Measurements from ENCODE around the gene ASMTL. TPM values are rescaled to one million over a fixed set of nuclear protein-coding genes. Genes with fewer than 3 reads are reported as not detected.
A peak's percentile ranks its signal among the peaks of the same experiment; 100 is the strongest.

ASMTL gene, protein sequence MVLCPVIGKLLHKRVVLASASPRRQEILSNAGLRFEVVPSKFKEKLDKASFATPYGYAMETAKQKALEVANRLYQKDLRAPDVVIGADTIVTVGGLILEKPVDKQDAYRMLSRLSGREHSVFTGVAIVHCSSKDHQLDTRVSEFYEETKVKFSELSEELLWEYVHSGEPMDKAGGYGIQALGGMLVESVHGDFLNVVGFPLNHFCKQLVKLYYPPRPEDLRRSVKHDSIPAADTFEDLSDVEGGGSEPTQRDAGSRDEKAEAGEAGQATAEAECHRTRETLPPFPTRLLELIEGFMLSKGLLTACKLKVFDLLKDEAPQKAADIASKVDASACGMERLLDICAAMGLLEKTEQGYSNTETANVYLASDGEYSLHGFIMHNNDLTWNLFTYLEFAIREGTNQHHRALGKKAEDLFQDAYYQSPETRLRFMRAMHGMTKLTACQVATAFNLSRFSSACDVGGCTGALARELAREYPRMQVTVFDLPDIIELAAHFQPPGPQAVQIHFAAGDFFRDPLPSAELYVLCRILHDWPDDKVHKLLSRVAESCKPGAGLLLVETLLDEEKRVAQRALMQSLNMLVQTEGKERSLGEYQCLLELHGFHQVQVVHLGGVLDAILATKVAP
- 10 to 100 TPM in 3 of 4 donors, 1 to 10 TPM in 1; 9.5 to 23.9 (median 15.1) TPM for total RNA-seq

DNA sequence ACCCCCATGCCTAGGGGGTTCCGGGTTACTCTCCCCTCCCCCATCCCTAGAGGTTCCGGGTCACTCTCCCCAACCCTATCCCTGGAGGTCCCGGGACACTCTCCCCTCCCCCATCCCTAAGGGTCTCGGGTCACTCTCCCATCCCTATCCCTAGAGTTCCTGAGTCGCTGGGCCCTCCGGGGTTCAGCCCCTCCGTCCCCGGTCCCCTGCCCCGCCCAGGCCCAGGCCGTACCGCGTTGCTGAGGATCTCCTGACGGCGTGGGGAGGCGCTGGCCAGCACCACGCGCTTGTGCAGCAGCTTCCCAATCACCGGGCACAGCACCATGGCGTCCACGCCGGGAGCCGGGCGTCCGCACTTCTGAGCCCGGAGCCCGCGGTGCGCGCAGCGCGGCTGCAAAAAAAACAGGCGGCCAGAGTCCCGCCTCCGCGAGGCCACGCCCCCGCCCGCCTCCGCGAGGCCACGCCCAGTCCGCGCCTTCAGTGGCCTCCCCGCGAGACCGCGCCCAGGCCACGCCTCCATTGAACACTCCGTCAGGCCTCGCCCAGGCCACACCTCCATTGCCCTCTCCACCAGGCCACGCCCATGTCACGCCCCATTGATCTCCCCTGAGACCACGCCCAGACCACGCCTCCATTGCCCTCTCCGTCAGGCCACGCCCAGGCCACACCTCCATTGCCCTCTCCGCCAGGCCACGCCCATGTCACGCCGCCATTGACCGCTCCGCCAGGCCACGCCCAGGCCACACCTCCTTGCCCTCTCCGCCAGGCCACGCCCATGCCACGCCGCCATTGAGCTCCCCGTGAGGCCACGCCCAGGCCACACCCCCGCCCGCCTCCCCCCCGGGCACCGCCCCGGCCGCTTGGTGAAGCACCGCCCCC is at the start of gene ASMTL:
TSS of gene ASMTL (minus strand) at position 394 of the 879 bp plus-strand sequence. CDS start at position 325, 69 bp downstream.
- H3K36me3 ChIP-seq, result no peaks in the 10 kb centered on the region
- H3K27me3 ChIP-seq, result no peaks in the 10 kb centered on the region
- H3K4me3 ChIP-seq, result peak within 1 kb of the TSS; percentile 75 to 98 (median 89)
- H3K4me1 ChIP-seq, result peaks cover 0 to 17% (median 6%) of the 10 kb centered on the region in 4 donors
- H3K27ac ChIP-seq, result peak within 1 kb of the TSS; percentile 93 to 98 (median 96)
- H3K9me3 ChIP-seq, result no peaks in the 10 kb centered on the region
- TF ChIP-seq, protein P1, sequence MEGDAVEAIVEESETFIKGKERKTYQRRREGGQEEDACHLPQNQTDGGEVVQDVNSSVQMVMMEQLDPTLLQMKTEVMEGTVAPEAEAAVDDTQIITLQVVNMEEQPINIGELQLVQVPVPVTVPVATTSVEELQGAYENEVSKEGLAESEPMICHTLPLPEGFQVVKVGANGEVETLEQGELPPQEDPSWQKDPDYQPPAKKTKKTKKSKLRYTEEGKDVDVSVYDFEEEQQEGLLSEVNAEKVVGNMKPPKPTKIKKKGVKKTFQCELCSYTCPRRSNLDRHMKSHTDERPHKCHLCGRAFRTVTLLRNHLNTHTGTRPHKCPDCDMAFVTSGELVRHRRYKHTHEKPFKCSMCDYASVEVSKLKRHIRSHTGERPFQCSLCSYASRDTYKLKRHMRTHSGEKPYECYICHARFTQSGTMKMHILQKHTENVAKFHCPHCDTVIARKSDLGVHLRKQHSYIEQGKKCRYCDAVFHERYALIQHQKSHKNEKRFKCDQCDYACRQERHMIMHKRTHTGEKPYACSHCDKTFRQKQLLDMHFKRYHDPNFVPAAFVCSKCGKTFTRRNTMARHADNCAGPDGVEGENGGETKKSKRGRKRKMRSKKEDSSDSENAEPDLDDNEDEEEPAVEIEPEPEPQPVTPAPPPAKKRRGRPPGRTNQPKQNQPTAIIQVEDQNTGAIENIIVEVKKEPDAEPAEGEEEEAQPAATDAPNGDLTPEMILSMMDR (IDR thresholded peaks at IDR 0.05), result no peak
- peak; percentile 66 to 75 for TF ChIP-seq POLR2A (IDR thresholded peaks at IDR 0.05)
- DNase-seq, result peak; percentile 100

DNA sequence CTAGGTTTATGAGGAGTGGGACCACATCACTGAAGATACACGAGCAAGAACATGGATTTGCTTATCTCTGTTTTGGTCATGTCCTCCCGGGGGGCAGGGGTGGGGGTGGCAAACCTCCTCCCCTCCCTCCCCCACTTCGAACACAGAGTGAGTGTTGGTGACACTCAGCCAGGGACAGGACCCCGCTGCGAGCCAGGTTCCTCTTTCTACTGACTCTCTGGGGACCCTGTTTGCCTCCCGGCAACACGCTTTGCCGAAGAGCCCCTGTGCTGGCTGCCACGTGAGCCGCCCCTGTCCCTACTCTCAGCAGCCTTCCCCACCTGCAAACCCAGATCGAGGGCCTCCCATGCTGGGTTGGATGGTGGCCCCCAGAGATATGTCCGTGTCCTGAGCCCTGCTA is 49.5 kb upstream of the ASMTL start:
- no peaks in the 10 kb centered on the region for H3K27me3 ChIP-seq
- no peak overlapping the region for H3K4me3 ChIP-seq
- peaks cover 0 to 24% (median 9%) of the 10 kb centered on the region in 4 donors for H3K4me1 ChIP-seq
- H3K36me3 ChIP-seq, result no peaks in the 10 kb centered on the region
- H3K27ac ChIP-seq, result peak overlapping the region in 2 of 4 donors; percentile 51 to 68
- peak in 2 of 3 donors; percentile 89 for DNase-seq
- TF ChIP-seq, protein P1 (IDR thresholded peaks at IDR 0.05), result no peak
- no peak for TF ChIP-seq POLR2A (IDR thresholded peaks at IDR 0.05)
- no peaks in the 10 kb centered on the region for H3K9me3 ChIP-seq

DNA sequence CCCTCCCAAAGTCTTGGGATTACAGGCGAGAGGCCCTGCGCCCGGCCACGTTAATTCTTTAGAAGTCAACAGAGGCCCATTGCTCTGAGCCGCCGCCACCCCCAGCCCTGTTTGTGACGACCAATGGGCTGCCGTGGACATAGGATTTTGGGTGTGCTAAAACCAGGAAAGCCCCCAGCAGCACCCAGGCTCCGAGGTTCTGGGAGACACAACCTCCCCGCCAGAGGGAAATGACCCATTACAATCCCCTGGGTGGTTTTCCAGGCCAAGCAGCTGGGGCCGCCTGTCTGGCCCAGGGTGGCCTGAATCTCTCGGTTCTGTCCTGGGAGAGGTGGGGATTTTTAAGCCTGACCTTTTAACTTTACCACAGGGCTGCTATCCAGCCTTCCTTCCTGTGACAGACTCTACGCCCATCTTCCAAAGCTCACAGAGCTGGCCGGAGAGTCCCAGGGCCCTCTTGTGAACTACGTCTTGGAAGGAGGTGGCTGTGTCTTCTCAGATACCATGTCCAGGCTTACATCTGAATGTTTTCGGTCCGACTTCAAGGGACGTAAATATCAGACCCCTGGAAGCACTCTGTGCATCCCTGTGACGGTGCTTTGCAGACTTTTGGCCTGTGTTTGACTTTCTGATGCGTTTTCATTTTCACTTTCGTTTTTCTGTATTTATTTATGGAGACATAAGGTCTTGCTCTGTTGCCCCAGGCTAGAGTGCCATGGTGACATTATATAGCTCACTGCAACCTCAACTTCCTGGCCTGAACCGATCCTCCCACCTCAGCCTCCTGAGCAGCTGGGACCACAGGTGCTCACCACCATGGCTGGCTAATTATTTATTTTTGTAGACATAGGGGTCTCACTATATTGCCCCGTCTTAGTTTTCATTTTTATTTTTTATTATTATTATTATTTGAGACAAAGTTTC is 48.3 kb upstream of the ASMTL start:
- TF ChIP-seq POLR2A (IDR thresholded peaks at IDR 0.05), result no peak
- TF ChIP-seq, protein P1 (IDR thresholded peaks at IDR 0.05), result no peak
- peak in 1 of 3 donors; percentile 37 for DNase-seq
- Histone ChIP-seq H3K4me1 (peaks cover 0 to 24% (median 9%) of the 10 kb centered on the region in 4 donors), H3K27ac (peak overlapping the region; percentile 50 to 68 (median 58)), H3K36me3 (no peaks in the 10 kb centered on the region), H3K4me3 (peak overlapping the region in 2 of 4 donors; percentile 11 to 12), H3K9me3 (no peaks in the 10 kb centered on the region), H3K27me3 (no peaks in the 10 kb centered on the region)

DNA sequence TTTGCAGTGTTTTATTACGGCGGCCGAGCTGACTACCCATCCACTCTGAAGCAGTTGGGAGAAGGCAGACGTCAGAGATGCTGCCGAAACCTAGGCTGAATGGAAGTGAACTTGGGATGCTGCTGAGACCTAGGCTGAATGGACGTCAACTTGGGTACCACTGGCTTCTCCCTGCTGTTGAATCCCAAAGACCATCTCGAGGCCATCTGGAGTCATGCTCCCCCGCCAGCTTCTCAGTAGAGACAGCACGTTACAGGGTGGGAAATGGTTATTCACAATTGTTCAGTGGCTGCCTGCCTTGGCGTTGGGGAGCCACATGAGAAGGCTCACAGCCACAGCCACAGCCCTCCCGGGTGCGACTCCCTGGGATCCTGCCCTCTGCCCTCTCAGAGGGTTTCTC is 43.4 kb upstream of the ASMTL start:
- Histone ChIP-seq H3K36me3 (no peaks in the 10 kb centered on the region), H3K27ac (no peak overlapping the region), H3K9me3 (no peaks in the 10 kb centered on the region), H3K27me3 (no peaks in the 10 kb centered on the region), H3K4me3 (no peak overlapping the region), H3K4me1 (peaks cover 0 to 5% (median 0%) of the 10 kb centered on the region in 4 donors)
- TF ChIP-seq POLR2A (IDR thresholded peaks at IDR 0.05), result no peak
- TF ChIP-seq, protein P1 (IDR thresholded peaks at IDR 0.05), result no peak
- peak in 2 of 3 donors; percentile 12 to 39 for DNase-seq
